Kidney capillary endothelial cell (primary cell): ENCODE data around the gene CCDC87.
"Not testable (repeated sequence)": the region's sequence is repeated elsewhere in the genome, so short reads cannot be mapped to it uniquely, and the experiment has no call there.

Experiments used
- DNase-seq: peaks from one replicate; pipeline ENCODE4 v3.0.0-alpha.2; 2018; ENCODE audit warnings: low spot score

Gene CCDC87

DNA sequence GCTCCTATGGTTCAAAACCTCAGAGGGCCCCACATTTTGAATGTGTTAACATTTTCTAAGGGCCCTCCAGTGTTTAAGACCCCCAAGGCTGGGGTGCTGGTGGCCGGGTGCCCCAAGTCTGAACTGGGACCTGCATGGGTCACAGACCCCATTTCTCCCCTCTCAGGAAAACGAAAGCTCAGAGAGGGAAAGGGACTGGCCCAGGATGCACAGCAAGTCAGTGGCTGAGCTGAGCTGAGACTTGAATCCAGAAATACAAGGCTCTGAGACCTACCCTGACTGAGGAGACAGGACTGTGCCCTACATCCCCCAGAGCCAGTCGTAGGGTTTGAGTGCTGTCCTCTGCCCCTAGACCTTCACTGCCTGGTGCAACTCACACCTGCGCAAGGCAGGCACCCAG, 42.0 kb downstream of the CCDC87 start:
- no peak for DNase-seq

DNA sequence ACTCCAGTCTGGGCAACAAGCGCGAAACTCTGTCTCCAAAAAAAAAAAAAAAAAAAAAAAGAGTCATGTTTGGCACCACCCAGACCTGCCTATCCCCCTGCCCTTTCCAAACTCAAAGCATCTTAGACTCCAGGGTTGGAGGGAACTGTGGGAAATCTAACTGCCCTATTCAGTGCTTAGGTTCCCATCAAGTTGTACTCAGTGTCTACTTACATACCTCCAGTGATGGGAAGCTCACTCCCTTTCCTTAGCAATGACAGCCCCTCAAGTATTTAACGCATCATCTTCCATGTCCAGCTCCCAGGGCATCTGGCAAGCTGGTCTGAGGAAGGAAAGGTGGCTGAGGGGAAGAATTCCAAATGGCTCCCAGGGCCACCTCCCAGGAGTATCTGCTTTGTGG, 43.2 kb downstream of the CCDC87 start:
- DNase-seq = no peak

DNA sequence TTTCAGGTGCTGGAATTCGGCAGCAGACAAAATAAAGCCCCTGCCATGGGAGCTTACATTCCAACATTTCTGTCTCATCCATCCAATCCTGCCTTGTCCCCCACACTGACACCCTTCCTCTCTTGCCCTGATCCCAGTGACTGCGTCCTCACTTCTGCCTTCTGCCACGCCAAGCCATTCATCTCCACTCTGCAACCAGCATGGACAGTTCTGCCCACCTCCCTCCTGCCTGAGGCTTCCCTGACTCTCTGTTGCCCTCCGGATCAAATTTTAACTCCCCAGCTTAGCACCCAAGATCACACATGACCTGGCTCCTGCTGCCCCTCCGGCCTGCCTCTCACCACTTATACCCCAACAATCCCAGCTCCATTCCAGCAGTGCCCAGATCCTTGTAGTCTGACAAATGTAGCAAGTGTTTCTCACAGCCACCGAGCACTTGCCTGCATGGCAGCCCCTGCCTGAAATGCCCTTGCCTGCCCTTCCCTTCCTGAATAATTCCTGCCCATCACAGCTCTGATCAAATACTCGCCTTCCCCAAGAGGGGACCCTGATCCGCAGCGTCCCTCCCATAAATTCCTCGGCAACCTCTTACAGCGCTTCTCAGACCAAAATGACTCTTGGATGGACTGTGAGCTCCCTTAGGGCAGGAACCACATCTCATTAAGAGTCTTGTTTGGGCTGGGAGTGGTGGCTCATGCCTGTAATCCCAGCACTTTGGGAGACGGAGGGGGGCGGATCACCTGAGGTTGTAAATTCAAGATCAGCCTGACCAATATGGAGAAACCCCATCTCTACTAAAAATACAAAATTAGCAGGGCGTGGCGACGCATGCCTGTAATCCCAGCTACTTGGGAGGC, 43.9 kb downstream of the CCDC87 start:
- DNase-seq = no peak

DNA sequence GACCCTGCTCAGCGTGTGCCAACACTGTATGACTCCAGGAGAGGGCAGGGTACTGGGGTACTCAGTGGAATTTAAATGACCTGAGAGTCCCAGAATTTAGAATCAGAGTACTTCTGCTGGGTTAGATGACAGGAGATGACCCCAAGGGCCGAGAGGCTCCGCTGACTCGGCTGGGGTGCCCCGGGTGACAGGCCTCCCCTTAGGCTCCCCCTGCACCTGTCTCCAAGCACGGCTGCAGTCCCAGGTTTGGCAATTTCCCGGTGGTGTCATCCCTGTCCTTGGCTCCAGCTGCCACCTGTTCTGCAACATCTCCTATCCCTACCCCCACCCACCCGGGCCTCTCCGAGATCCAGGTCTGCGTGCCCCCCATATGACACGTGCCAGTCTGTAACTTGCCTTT, 44.8 kb downstream of the CCDC87 start:
- DNase-seq = no peak

DNA sequence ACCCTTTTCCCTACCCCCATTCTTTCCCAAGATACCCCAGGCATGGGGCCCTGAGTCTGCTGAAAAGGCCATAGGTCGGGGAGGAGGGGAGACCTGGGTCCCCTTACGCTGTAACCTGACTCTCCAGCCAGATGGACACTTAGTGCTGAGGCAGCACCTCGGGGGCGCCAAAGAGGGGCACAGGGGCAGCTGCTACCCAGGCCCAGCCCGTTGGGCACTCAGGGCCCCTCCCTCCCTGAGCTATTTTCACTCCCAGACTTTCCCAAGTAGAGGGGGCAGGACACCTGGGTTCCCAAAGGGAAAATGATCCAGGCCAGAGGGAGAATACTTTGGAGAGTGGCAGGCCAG, 45.2 kb downstream of the CCDC87 start:
- DNase-seq = no peak

DNA sequence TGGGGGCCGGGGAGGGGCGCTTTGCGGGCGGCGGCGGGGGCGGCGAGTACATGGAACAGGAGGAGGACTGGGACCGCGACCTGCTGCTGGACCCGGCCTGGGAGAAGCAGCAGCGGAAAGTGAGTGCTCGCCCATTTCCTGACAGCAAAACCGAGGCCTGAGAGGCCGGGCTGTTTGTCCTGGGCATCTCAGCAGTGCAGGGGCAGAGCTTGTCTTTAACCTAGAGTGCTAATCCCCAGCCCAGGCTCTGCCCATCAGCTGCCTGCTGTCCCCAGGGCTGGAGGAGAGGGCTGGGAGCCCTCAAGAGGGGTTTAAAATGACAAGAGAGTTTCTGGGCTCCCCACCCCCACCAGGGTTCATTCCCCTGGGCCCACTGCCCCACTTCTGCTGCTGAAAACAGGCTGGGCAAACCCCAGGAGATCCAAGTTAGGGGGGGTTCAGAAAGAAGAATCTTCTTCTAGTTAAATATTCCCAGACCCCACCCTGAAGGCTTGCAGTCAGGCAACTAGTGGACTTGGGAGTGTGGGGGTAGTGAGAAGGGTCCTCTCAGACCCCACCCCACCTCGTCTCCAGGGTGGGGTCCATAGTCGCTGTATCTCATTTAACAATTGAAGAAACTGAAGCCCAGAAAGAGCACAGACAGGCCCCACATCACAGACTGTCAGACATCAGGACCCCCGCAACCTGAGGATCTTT, 45.7 kb downstream of the CCDC87 start:
- DNase-seq = no peak

DNA sequence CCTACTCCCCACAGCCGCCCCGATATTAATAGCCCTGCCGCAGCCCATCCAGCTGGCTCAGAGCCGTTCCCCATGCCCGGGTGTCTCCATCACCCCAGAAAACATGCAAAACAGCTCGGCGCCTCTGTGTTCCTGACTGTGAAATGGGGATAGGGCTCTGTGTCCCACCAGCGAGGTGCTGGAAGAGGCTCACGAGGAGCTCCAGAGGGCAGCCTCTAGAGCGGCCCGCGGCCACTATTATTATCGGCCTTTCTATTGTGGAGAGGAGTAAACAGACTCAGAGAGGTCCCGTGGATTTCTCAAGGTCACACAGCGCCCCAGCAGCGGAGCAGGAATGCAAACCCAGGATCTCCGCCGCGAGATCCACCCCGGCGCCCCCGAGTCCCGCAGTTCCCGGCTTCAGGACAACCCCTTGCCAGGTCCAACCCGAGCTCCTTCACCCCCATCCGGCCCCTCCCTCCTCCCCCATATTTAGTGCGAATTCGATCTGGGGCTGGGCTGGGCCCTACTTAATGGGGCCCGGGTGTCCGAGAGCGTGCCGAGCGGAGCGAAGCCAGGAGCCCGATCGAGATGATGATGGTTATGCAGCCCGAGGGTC, 46.4 kb downstream of the CCDC87 start, which contains the start of gene ACTN3:
ACTN3 (plus strand) TSS at position 536 of the 598 bp plus-strand sequence; CDS start at position 571, 35 bp downstream.
- no peak for DNase-seq

DNA sequence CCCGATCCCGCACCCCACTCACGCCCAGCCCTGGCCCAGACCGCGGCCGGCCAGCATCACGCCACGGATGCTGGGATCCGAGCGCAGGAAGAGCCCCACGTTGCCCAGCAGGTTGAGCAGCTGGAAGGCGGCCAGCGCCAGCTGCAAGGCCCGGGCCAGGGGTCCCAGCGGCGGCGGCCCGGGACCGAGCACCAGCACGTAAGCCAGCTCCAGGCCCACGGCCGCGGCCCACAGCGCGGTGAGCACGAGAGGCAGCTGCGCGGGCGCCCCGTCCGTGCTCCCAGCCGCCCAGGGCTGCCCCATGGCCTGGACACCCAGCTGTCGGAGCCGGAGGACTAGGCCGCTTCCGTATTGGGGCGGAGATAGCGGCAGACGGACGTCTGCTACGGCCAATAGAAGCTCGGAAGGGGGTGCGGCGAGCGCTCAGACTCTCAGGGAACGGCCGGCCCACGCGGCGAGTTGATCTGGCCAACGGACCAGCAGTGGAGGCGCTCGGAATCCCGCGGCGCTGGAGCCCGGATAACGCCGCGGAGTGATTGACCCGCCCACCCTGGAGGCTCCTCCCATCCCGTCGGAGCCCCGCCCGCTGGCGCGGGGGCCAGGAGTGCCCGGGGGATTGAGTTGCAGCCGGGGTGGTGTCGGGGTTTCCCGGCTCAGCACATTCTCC, 47.0 kb downstream of the CCDC87 start, which contains the start of gene ZDHHC24:
ZDHHC24 (minus strand) TSS at position 348 of the 667 bp plus-strand sequence; CDS start at position 303, 45 bp downstream.
- DNase-seq = peak; percentile 86

DNA sequence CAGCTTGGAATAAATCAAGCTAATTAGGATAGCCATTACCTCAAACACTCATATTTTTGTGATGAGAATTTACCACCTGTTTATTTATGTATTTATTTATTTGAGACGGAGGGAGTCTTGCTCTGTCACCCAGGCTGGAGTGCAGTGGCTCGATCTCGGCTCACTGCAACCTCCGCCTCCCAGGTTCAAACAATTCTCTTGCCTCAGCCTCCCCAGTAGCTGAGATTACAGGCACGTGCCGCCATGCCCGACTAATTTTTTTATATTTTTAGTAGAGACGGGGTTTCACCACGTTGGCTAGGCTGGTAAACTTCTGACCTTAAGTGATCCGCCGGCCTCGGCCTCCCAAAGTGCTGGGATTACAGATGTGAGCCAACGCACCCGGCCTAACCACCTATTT, 47.9 kb downstream of the CCDC87 start:
- DNase-seq = not testable (repeated sequence)

DNA sequence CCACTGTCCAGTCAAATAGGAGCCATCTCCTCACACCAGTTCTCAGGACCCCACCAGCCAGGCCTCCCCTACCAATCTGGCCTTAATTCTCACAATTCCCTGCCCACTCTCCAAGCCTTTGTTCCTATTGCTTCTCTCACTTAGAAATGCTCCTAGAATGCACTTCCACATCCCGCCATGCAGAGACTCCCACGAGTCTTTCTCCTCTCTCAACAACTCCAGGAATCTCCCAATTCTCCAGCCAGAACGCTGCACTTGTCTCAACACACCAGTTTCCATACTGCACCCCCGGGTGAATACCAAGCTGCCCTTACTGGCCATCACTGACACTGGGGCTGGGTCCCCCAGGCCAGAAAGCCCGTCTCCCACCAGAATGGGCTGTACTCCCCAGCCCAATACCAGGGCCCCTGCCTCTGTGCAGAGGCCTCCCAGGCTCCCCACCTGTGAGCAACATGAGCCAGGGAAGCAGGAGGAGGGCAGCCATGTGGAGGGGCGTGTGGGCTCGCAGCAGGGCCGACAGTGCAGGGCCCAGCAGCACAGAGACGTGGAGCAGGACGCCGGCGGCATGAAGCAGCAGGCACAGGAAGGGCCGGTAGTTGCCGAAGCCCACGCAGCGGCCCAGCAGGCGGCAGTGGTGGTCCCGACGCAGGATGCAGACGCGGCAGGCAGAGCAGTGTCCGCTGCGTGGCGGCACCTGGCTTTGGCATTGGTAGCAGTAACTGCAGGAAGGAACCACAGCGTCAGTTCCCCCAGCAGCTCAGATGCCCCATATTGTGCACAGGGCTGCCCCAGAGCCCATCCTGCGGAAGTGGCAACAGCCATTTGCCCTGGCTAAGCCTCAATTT, 49.4 kb downstream of the CCDC87 start:
- DNase-seq = peak; percentile 83

DNA sequence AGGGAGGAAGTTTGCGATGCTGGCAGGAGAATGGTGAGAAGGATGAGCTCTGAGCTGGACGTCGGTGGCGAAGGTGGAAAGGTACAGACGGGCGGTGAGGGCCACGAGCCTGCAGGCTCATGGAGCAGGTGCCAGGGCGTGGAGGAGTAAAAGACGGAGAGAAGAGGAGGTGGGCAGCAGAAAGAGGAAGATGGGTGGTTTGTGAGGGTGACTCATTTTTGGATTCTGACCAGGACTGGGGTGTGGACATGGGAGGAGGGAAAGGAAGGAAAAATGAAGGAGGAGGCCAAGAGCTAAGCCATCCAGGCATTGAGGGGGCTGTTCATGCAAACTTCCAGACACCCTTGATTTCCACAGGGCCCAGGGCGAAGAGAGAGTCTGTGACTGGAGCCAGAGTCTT, 50.5 kb downstream of the CCDC87 start:
- DNase-seq = no peak

DNA sequence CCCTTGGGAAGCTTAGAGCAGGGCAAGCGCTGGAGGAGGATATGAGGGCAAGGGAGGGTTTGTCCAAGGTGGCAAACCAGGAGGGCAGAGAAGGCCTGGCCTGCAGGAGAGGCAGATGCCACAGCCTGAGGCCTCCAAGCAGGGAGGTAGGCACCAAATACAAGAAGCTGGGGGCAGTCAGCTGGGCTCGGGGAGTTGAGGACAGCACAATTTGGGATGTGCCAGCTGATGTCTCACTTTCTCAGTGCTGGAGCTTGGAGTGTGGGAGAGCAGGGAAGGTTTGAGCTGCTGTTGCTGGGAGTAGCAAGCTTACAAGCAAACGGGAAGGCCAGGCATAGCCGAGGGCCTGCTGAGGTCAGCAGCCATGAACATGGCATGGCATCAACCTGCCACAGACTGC, 51.0 kb downstream of the CCDC87 start:
- DNase-seq = no peak

DNA sequence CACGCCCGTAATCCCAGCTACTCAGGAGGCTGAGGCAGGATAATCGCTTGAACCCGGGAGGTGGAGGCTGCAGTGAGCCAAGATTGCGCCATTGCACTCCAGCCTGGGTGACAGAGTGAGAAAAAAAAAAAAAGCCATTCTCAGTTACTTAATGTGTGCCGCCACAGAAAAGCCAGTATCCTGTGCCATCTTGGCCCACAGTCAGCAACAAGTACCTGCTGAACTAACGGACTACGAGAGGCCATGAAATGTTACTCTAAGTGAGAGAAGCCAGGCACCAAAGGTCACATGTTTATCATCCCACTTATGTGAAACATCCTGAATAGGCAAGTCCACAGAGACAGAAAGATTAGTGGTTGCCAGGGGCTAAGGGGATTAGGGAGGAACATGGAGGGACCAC, 52.3 kb downstream of the CCDC87 start:
- DNase-seq = not testable (repeated sequence)
